ENCODE data around the gene GYPB.
"Not testable (repeated sequence)": the region's sequence is repeated elsewhere in the genome, so short reads cannot be mapped to it uniquely, and the experiment has no call there.

Gene GYPB

DNA sequence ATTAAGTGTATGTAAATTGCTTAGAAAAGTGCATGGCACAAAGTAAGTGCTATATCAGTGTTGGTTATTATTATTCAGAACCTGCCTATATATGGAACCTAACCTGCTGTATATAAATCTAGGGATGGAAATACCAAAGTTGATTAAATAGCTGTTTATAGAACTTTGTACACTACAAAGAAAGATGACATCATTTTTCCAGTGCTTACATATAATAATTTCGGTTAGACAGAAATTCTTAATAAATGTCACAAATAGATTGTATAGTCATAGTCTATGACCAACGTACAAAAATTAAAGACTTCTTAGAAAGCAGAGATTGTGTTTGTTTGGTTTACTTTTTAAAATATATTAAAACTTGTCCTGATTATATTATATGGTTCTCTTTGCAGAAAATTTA, 4.4 kb downstream of the GYPB start:
- DNase-seq (ENCODE audit: low read depth, low spot score) = no peak

DNA sequence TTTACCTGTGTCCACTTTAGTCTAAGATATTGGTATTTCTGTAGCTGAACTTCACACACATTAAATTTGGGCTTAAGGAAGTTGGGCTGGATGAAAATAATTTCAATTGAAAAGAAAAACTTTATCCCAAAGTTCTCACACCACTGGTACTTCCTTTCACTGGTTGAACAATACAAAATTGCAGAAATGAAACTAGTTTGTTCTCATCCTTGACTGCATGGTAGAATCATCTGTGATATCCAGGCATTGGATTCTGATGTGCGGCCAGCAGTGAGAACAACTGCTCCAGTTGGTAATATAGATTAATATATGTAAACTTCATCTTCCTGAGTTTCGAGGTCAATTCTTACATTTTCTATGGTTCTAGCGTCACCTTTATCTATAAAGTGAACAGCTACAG, 10.6 kb downstream of the GYPB start:
- DNase-seq (ENCODE audit: low read depth, low spot score) = not testable (repeated sequence)

DNA sequence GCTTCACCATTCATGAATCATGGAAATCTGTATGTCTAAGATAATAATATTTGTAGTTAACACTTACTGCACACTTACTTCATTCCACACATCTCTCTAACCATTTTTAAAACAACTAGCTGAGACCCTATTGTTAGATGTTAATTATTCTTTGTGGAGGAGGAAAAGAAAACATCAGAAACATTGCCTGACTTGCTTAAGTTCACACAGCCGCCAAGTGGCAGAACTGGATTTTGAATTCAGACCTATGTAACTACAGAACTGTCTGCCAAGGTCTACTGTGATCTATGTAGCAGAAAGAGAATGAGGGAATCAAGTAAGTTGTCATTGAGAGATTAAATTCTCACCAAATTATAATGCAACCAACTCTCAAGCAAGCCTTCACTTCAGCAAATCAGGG, 11.2 kb downstream of the GYPB start:
- not testable (repeated sequence) for DNase-seq (ENCODE audit: low read depth, low spot score)

DNA sequence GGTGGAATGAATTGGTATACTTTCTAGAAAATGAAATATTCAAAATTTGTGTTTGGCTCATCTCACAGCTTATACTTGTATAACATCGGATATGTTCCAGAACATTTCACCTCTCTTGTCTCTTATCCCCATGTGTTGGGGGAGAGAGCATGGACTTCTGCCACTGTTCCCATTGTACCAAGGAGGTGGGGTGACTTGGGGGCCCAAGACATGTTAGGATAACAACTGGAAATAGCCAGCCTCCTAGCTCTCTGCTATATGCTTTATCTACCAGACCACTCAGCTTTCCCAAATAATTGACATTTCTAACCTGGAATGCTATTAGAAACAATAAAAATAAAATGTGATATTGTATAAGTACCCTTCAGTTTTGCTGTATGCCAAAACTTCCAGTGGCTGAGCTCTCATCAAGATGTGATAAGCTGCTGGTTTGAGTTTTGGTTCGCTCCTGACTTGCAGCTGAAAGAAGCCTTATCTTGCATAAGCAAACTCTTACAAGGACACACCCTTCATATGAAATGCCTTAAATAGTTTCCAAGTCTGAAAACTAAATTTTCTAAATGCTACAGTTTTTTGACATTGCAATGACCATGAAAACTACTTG, 12.9 kb downstream of the GYPB start:
- not testable (repeated sequence) for DNase-seq (ENCODE audit: low read depth, low spot score)

DNA sequence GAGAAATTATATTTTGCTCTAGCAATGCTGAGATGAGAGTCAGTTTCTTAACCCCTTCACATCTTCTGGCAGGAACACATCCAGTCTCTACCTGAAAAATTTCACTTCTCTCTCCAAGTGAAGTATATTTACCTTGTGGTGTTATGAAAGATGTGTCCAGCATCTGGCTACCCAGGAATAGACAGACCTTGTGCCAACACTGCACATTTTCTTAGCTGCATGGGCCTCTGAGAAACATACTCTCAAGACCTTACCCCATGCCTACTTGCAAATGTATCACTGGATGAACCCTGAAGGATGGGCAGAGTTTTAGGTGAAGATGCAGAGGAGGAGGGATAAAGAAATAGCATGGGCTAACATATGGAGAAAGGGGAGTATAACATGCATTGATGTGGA, 13.6 kb downstream of the GYPB start:
- DNase-seq (ENCODE audit: low read depth, low spot score) = not testable (repeated sequence)

DNA sequence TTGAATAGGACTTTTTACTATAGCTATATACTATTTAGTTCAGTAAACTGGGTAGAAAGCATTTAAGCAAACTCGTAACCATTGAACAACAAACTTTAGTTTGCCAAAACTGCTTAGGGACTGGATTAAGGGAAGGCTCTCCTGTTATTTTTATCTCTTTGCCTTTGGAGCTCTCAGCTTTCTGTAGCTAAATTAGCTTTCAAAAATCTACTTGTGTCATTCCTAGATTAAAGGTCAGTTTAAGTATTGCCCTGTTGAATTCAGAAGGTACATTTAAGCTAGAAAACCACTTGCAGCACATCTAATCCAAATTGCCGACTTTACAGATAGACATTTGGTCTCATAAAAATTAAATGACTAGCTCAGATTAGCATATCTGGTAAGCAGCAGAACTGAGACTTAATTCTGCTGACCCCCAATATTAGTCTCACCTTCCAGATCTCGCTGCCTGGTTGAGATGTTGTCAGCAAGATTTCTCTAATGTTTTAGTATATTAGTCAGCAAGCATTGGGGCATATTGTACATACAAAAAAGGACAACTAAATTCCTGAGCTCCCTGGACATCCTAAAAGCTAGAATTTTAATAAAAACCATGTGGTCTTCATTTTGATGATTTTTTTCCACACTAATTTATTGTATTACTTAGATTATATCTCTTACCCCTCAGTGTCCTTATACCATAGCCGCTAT, 14.2 kb downstream of the GYPB start:
- DNase-seq (ENCODE audit: low read depth, low spot score) = not testable (repeated sequence)

DNA sequence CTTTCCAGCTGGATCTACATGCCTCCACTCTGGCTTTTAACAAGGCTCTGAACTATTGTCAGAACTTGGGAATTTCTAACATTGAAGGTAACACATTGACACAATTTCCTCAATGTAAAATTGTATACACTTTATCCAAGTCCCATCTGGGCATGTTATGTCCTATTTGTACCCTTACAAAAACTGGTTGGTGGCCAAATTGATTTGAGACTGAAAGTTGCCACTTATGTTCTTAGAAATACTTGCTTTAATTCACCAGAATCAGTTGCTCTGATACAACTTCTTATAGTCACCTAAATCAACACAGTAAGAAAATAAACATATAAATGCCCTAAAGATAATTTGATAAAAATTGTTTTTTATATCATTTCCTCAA, 15.3 kb downstream of the GYPB start:
- DNase-seq (ENCODE audit: low read depth, low spot score) = not testable (repeated sequence)

DNA sequence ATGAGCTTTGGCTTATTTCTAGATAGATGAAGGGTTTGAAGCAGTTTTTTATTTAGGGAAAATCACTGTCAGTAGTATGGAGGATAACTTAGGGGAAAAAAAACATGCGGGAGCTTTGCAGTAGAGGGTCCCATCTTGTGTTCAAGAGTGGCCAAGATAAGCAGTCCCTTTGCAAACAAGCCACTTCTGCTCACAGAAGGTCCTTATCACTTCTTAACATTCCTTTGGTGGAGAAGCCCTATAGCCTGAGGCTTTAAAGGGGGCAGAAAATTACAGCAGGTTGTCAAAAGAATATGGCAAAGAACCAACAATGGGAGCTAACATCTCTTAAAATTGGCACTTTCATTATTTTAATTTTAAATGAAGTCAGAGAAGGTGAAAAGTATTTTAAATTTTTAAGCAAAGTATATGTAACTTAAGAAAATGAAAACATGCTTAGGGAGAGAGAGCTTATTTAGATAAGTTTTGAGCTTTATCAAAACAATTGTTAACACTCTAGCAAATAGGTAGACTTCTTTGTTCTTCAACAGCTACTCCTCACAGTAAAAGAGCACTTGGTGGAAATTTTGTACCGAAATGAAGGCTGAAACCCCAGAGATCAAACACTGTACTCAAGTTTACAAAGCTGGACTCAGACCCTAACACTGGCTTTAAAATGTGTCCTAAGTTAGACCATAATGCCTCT, 15.8 kb downstream of the GYPB start:
- not testable (repeated sequence) for DNase-seq (ENCODE audit: low read depth, low spot score)

DNA sequence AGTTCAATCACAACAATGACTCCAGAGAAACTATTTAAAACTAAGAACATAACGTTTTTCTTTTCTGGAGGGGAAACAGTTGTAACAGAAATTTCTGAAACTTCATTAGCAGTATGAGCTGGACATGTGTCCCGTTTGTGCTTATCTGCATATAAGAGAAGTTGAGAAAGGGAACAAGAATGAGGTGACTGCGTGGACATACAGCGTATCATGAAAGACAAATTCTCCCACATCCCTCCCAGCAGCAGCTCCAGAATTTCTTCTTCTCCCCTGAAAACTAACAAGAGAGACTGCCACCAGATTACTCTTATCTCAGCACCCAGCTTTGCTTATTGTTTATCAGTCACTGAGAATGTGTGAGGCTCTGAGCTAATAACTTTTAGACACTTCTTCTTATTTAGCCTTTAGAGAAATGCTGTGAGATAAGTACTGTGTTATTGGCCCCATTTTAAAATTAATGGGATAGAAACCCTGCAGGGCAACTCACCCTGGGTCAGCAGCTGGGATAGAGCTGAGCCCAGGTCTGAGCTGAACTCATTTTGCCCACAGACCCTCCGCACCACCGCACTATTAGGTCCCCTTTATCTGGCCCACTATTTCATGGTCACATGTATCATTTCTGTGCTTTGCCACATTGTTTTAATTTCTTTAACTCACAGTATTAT, 18.7 kb downstream of the GYPB start:
- DNase-seq (ENCODE audit: low read depth, low spot score) = not testable (repeated sequence)

DNA sequence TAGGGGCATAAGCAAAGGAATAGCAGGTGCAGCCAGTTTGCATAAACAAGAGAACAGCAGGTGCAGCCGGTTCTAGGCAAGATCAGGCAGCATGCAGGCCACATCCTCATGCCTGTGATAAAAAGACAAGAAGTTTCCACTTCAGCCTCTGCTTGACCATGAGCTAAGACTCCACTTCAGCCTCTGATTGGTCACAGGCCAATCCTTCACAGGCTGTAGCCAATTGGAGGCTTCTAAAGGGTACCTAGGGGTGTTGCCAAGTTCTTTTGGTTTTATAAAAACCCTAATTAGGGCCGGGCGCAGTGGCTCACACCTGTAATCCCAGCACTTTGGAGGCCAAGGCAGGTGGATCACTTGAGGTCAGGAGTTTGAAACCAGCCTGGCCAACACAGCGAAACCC, 23.0 kb downstream of the GYPB start:
- DNase-seq (ENCODE audit: low read depth, low spot score) = not testable (repeated sequence)

DNA sequence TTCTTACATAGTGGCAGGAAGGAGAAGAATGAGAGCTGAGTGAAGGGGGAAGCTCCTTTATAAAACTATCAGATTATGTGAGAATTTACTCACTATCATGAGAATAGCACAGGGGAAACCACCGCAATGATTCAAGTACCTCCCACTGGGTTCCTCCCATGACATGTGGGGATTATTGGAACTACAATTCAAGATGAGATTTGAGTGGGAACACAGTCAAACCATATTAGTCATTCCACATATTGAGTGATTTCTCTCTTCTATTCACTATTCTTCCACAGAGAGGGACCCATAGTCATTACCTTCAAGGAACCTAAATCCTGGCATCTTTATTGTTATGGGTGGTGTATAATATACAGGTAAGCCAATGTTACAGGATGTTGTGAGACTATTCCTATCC, 27.4 kb downstream of the GYPB start:
- DNase-seq (ENCODE audit: low read depth, low spot score) = not testable (repeated sequence)

DNA sequence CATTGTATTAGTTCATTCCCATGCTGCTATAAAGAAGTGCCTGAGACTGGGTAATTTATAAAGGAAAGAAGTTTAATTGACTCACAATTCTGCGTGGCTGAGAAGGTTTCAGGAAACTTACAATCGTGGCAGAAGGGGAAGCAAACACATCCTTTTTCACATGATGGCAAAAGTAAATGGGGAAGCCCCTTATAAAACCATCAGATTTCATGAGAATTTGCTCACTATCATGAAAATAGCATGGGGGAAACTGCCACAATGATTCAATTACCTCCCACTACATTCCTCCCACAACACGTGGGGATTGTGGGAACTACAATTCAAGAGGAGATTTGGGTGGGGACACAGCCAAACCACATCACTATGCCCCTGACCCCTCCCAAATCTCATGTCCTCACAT, 28.5 kb downstream of the GYPB start:
- not testable (repeated sequence) for DNase-seq (ENCODE audit: low read depth, low spot score)

DNA sequence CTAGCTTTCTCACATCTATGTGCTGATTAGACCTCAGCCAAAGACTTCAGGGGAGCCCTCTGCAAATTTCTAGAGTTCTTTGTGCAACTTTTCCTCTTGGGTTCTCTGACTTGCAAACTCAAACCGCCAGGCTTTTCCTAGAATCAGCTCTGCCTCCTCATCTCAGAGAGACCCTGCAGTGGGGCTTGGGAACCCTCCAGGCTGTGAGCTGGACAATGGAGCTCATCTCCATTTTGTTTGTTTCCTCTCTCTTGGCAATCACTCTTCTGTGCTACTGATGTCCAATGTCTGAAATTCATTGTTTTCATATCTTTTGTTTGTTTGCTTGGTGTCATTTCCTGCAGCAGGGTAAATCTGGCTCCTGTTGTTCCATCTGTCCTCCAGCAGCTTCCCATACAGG, 33.0 kb downstream of the GYPB start:
- no peak for DNase-seq (ENCODE audit: low read depth, low spot score)

DNA sequence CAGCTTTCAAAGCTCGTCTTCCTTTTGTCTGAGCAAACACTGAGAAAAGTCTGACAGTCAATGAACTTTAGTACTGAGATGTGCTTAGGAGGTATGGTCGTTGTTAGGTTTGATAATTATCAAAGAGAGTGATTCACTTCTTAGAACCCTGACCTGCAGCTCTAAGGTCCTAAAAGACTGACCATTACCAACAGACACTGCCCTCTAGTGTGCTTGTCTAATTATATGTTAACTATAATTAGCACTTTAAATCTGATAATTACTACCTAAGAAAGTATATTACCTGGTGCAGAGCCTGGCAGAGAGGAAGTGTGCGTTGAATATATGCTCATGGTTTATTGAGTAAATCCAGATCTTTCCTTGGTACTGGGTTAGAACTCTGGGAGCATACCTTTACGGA, 38.4 kb downstream of the GYPB start:
- DNase-seq (ENCODE audit: low read depth, low spot score) = not testable (repeated sequence)

DNA sequence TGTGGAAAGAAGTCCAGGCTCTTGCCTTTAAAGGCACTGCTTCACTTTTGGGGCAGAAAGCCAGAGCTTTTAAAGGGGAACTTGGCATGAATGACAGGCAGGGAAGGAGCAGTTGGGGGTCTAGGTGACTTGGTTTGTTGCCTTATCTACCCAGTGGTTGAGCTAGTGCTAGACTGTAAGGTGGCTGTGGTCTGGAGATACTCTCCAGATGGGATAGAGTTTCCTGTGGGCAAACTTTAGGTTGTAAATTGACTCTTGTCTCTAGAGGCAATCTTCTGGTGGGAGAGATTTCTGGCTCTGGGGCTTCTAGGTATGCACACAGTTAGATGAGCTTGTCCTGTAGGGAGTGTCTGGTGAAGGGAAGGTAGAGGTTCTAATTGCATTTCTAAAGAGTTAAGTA, 43.7 kb downstream of the GYPB start:
- DNase-seq (ENCODE audit: low read depth, low spot score) = not testable (repeated sequence)

DNA sequence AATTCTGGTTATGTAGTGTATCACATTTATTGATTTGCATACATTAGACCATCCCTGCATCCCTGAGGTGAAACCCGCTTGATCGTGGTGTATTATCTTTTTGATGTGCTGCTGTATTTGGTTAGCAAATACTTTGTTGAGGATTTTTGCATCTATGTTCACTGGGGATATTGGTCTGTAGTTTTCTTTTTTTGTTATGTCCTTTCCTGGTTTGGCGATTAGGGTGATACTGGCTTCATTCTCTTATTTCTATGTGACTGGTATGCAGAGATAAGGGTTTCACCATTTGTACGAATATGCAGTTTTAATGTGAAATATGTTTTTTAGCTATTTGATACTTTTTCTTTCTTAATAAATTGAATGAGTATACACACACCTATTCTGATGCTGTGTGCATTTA, 45.2 kb downstream of the GYPB start:
- not testable (repeated sequence) for DNase-seq (ENCODE audit: low read depth, low spot score)

DNA sequence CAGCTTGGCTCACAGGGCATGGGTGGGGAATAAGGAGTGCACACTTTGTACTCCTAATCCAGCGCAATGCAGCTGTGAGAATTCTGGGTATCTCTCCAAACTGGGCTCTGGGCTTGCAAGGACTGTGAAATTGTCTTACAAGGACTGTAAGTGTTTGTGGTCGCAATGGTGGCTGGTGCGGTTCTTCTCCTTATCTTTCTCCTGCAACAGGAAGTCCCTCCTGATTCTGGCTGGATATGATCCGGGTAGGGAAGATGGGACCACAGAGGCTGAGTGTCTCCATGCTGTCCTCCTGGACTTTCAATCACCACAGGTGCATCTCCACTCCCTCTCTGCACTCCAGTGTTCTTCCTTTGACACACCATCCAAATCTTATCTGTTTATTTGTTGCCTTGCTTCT, 58.1 kb downstream of the GYPB start:
- DNase-seq (ENCODE audit: low read depth, low spot score) = no peak

DNA sequence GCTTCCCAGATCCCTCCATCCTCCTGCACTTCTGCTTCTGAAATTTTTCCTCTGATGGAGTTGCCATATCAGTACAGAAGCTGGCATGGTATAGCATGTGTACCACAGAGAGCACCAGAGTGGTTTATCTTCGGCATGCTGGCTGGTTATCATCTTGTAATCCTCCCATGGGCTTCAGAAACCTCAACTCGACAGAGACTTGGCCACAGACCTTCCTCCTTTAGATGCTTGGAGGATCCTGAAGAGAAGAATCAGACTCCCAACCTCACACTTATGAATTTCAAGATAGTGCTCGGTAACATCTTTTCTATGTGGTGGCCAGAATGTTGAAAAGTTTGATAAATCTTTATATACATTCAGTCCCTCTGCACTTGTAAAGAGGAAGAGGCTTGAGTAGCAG, 63.9 kb downstream of the GYPB start:
- DNase-seq (ENCODE audit: low read depth, low spot score) = not testable (repeated sequence)

DNA sequence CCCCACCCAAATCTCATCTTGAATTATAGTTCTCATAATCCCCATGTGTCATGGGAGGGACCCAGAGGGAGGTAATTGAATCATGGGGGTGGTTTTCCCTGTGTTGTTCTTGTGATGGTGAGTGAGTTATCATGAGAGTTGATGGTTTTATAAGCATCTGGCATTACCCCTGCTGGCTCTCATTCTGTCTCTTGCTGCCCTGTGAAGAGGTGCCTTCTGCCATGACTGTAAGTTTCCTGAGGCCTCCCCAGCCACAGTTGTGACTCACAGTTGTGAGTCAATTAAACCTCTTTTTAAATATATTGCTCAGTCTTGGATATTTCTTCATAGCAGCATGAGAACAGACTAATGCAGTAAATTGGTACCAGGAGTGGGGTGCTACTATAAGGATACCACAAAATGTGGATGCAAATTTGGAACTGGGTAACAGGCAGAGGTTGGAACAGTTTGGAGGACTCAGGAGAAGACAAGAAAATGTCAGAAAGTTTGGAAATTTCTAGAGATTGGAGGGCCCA, 67.7 kb downstream of the GYPB start:
- DNase-seq (ENCODE audit: low read depth, low spot score) = not testable (repeated sequence)

DNA sequence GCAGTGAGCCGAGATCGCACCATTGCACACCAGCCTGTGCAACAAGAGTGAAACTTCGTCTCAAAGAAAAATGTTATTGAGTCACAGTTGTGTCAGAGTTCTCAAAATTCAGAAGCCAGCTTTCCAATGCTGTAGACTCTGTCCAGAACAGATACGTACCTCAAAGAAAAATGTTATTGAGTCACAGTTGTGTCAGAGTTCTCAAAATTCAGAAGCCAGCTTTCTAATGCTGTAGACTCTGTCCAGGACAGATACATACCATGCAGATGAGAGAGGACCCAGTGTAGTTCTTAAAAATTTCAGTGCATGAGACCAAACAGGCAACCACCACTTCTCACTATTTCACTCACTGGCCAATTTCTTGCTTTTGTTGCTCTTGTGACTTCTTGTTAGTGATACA, 68.2 kb downstream of the GYPB start:
- not testable (repeated sequence) for DNase-seq (ENCODE audit: low read depth, low spot score)

DNA sequence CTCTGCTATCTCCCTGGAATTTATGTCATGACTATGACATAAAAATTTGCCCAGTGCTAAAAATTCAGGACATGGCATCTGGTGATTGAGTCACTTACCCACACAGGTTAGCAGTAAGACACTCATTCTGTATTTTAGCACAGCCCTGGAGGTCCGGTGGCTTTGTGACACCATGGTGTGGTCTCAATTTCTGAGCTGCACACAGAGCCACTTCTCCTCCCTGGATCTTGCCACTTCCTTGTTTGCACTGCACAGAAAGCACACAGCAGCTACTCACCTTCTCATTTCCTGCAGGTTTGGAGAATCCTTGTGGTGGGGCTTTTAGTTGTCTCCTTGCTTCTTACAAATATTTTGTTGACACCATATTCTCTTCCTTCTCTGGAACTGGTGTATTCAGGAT, 69.0 kb downstream of the GYPB start:
- not testable (repeated sequence) for DNase-seq (ENCODE audit: low read depth, low spot score)

DNA sequence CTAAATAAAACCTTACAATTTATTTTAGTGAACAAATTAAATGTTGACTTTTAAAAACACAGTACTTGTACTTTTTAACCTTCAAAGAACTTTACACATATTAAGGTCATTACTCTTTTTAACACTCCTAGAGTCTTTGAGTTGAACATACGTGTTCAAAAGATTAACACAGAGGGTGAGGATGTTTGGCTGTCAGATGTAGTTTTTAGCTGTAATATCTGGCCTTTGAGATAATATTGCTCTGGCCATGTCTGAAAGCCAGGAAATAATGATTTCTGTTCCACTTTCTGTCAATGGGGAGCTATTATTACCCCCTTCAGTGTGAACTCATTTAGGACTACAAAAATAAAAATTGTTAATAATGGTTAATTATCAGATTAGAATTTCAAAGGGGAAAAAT, 71.7 kb downstream of the GYPB start:
- not testable (repeated sequence) for DNase-seq (ENCODE audit: low read depth, low spot score)

Data from activated naive CD8-positive, alpha-beta T cell treated with anti-CD3 and anti-CD28 coated beads, Interleukin-2, amount 50 U/mL, for 16 hours (primary cell).